RWPE1 (cell line): ENCODE data around the gene FOXP2.

Source experiments
- CTCF ChIA-PET: fragments of 350-600 bp; sonication (Branson Sonifier 250); formaldehyde crosslinking; extraction: SDS; loops from one replicate; lab custom pipeline; 2021; lab: Yijun Ruan, JAX
- POLR2A ChIA-PET: fragments of 400-600 bp; formaldehyde crosslinking; extraction: SDS; loops from one replicate; lab custom pipeline; 2020; ENCODE audit warnings: antibody characterized with exemption; ENCODE audit not compliant: low non-redundant PET; lab: Yijun Ruan, JAX
- DNase-seq: peaks from one replicate; pipeline ENCODE4 v3.0.0; 2012; ENCODE audit warnings: low spot score
- H3K27ac ChIP-seq: fragments of 450-650 bp; 2 replicates; pipeline ENCODE4 v1.5.1; 2017
- TF ChIP-seq, protein P1 (sequence below): fragments of 450-650 bp; conservative IDR thresholded peaks from 2 replicates; pipeline ENCODE4 v1.5.1; 2017; ENCODE audit warnings: low read depth, mild to moderate bottlenecking

FOXP2 gene

DNA sequence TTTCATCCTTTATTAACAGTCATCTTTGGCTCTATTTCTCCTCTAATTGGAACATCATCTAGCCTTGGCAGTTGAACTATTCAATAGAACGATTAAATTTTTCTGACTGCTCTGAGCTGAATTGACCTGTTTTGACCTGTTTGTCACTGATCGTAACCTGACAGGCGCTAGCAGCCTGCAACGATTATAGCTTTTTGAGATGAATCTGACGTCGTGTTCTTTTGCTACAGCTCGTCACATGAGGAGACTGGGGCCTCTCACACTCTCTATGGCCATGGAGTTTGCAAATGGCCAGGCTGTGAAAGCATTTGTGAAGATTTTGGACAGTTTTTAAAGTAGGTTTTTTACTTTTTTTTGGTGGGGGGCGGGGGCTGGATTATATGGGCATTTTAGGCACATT lies 229.8 kb downstream of the FOXP2 start:
- DNase-seq: no peak
- TF ChIP-seq, protein P1, sequence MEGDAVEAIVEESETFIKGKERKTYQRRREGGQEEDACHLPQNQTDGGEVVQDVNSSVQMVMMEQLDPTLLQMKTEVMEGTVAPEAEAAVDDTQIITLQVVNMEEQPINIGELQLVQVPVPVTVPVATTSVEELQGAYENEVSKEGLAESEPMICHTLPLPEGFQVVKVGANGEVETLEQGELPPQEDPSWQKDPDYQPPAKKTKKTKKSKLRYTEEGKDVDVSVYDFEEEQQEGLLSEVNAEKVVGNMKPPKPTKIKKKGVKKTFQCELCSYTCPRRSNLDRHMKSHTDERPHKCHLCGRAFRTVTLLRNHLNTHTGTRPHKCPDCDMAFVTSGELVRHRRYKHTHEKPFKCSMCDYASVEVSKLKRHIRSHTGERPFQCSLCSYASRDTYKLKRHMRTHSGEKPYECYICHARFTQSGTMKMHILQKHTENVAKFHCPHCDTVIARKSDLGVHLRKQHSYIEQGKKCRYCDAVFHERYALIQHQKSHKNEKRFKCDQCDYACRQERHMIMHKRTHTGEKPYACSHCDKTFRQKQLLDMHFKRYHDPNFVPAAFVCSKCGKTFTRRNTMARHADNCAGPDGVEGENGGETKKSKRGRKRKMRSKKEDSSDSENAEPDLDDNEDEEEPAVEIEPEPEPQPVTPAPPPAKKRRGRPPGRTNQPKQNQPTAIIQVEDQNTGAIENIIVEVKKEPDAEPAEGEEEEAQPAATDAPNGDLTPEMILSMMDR: no peak
- CTCF ChIA-PET: no interaction called here
- POLR2A ChIA-PET: no interaction called here
- H3K27ac ChIP-seq: no peak overlapping the region

DNA sequence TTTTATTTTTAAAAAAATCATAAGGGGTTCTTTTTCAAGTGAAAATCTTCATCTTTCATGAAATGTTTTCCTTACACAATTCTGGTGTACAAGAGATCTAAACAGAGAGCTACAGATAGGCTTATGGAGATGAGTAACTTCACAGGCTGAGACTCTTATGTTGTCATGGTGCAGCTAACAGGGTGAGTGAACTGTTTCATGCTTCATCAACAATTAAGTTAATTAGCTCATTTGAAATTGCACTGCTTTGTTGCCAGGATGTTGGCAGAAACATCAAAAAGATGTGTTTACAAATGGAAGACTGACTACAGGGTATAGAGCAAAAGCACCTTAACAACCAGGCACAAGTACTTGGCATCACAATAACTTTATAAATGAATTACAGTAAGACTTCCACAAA lies 230.8 kb downstream of the FOXP2 start:
- POLR2A ChIA-PET: no interaction called here
- H3K27ac ChIP-seq: no peak overlapping the region
- TF ChIP-seq, protein P1: no peak
- CTCF ChIA-PET: interaction anchor here (0.6 to 0.7 kb wide), 2 partner anchors 1224 to 1278 kb away, joined by 3 read pairs; no protein-coding TSS in a partner anchor
- no peak for DNase-seq

GRCh38 chr7:114647518-114647917 lies 232.9 kb downstream of the FOXP2 start:
- no peak for DNase-seq
- TF ChIP-seq, protein P1: no peak
- ChIA-PET POLR2A (no interaction called here), CTCF (interaction anchor here (0.6 to 0.7 kb wide), 2 partner anchors 49 to 449 kb away, joined by 3 to 6 read pairs; no protein-coding TSS in a partner anchor)
- H3K27ac ChIP-seq: no peak overlapping the region

GRCh38 chr7:114648117-114648516 lies 233.5 kb downstream of the FOXP2 start:
- DNase-seq: no peak
- ChIA-PET CTCF (interaction anchor here (0.6 to 0.7 kb wide), 2 partner anchors 50 to 1185 kb away, joined by 3 read pairs; no protein-coding TSS in a partner anchor), POLR2A (no interaction called here)
- TF ChIP-seq, protein P1: no peak
- no peak overlapping the region for H3K27ac ChIP-seq

- no peak overlapping the region for H3K27ac ChIP-seq
- DNase-seq: no peak
- ChIA-PET POLR2A (no interaction called here), CTCF (no interaction called here)
- TF ChIP-seq, protein P1: no peak
Observed at GRCh38 chr7:114648680-114649079, 234.1 kb downstream of the FOXP2 start.

- POLR2A ChIA-PET: no interaction called here
- no peak for DNase-seq
- TF ChIP-seq, protein P1: no peak
- CTCF ChIA-PET: no interaction called here
- no peak overlapping the region for H3K27ac ChIP-seq
Observed at GRCh38 chr7:114649689-114650088, 235.1 kb downstream of the FOXP2 start.
